PC-9 (cell line): ENCODE results near the gene STARD7.
"Not testable (repeated sequence)": the region's sequence is repeated elsewhere in the genome, so short reads cannot be mapped to it uniquely, and the experiment has no call there.

Experiments
- EZH2 ChIP-seq: fragments of 200-600 bp; sonication (generic); IDR thresholded peaks from 2 replicates; pipeline ENCODE4 v1.8.0; 2017; ENCODE audit warnings: antibody characterized with exemption, low read depth
- TF ChIP-seq, protein P1 (sequence below): fragments of 200-600 bp; sonication (generic); conservative IDR thresholded peaks from 2 replicates; pipeline ENCODE4 v1.6.1; 2017; ENCODE audit warnings: mixed run types, antibody characterized with exemption, mild to moderate bottlenecking, moderate library complexity

DNA sequence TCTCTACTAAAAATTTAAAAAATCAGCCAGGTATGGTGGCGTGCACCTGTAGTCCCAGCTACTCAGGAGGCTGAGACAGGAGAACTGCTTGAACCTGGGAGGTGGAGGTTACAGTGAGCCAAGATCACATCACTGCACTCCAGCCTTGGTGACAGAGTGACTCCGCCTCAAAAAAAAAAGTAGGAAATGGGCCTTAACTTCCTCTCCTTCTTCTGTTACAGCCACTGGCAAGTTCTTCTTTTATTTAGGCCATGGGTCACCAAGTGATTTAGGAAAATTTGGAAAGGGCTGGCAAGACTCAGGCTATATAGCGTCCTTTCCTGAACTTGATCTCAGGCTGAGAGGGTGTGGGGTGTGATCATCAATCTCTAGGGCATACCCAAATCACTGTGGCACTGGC, 49.1 kb upstream of the STARD7 start:
- TF ChIP-seq, protein P1, sequence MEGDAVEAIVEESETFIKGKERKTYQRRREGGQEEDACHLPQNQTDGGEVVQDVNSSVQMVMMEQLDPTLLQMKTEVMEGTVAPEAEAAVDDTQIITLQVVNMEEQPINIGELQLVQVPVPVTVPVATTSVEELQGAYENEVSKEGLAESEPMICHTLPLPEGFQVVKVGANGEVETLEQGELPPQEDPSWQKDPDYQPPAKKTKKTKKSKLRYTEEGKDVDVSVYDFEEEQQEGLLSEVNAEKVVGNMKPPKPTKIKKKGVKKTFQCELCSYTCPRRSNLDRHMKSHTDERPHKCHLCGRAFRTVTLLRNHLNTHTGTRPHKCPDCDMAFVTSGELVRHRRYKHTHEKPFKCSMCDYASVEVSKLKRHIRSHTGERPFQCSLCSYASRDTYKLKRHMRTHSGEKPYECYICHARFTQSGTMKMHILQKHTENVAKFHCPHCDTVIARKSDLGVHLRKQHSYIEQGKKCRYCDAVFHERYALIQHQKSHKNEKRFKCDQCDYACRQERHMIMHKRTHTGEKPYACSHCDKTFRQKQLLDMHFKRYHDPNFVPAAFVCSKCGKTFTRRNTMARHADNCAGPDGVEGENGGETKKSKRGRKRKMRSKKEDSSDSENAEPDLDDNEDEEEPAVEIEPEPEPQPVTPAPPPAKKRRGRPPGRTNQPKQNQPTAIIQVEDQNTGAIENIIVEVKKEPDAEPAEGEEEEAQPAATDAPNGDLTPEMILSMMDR: not testable (repeated sequence)
- TF ChIP-seq EZH2: not testable (repeated sequence)
